Measurements from ENCODE around the gene GOLPH3. TPM values are rescaled to one million over a fixed set of nuclear protein-coding genes. Genes with fewer than 3 reads are reported as not detected.

GOLPH3 gene
- polyA plus RNA-seq, 1 donor from 2014 or later, result 75.8 TPM

DNA sequence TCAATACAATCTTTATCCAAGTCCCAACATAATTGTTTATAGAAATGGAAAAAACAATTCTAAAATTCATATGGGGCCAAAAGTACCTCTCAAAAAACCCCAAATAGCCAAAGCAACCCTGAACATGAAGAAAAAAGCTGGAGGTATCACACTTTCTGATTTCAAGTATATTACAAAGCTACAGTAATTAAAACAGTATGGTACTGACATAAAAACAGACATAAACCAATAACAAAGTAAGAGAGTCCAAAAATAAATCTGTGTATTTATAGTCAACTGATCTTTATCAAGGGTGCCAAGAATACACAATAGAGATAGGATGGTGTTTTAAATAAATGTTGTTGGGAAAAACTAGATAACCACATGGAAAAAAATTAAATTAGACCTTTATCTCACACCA is 13.6 kb upstream of the GOLPH3 start:
- Histone ChIP-seq H3K9me3 (ENCODE audit: low read length) (no peaks in the 10 kb centered on the region), H3K4me3 (ENCODE audit: low read length) (no peak overlapping the region), H3K4me2 (ENCODE audit: low read length) (no peak overlapping the region), H3K27me3 (ENCODE audit: insufficient read depth, low read depth, low read length) (no peaks in the 10 kb centered on the region), H3K27ac (ENCODE audit: low read length) (no peak overlapping the region), H3K36me3 (ENCODE audit: insufficient read depth, low read length) (no peaks in the 10 kb centered on the region), H4K20me1 (ENCODE audit: insufficient read depth) (no peaks in the 10 kb centered on the region), H3F3A (ENCODE audit: insufficient read depth, low read length, poor library complexity, severe bottlenecking) (no peaks in the 10 kb centered on the region), H3K79me2 (replicated peaks; ENCODE audit: insufficient read depth, low read length) (no peaks in the 10 kb centered on the region), H3K9ac (ENCODE audit: low read length) (no peak overlapping the region), H3K9me2 (ENCODE audit: insufficient read depth, low read length) (no peaks in the 10 kb centered on the region), H2AFZ (ENCODE audit: low read depth, low read length) (no peak overlapping the region)
- no peak for TF ChIP-seq MXI1 (conservative IDR thresholded peaks at IDR 0.05; ENCODE audit: poor library complexity, severe bottlenecking)
- TF ChIP-seq EZH2 (IDR thresholded peaks at IDR 0.05; ENCODE audit: borderline replicate concordance, insufficient read depth, low read length, poor library complexity, severe bottlenecking), result no peak
- TF ChIP-seq, protein P1, sequence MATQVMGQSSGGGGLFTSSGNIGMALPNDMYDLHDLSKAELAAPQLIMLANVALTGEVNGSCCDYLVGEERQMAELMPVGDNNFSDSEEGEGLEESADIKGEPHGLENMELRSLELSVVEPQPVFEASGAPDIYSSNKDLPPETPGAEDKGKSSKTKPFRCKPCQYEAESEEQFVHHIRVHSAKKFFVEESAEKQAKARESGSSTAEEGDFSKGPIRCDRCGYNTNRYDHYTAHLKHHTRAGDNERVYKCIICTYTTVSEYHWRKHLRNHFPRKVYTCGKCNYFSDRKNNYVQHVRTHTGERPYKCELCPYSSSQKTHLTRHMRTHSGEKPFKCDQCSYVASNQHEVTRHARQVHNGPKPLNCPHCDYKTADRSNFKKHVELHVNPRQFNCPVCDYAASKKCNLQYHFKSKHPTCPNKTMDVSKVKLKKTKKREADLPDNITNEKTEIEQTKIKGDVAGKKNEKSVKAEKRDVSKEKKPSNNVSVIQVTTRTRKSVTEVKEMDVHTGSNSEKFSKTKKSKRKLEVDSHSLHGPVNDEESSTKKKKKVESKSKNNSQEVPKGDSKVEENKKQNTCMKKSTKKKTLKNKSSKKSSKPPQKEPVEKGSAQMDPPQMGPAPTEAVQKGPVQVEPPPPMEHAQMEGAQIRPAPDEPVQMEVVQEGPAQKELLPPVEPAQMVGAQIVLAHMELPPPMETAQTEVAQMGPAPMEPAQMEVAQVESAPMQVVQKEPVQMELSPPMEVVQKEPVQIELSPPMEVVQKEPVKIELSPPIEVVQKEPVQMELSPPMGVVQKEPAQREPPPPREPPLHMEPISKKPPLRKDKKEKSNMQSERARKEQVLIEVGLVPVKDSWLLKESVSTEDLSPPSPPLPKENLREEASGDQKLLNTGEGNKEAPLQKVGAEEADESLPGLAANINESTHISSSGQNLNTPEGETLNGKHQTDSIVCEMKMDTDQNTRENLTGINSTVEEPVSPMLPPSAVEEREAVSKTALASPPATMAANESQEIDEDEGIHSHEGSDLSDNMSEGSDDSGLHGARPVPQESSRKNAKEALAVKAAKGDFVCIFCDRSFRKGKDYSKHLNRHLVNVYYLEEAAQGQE (IDR thresholded peaks at IDR 0.05; ENCODE audit: borderline replicate concordance), result no peak
- TF ChIP-seq EP300 (conservative IDR thresholded peaks at IDR 0.05; ENCODE audit: poor library complexity, severe bottlenecking), result no peak
- TF ChIP-seq, protein P2, sequence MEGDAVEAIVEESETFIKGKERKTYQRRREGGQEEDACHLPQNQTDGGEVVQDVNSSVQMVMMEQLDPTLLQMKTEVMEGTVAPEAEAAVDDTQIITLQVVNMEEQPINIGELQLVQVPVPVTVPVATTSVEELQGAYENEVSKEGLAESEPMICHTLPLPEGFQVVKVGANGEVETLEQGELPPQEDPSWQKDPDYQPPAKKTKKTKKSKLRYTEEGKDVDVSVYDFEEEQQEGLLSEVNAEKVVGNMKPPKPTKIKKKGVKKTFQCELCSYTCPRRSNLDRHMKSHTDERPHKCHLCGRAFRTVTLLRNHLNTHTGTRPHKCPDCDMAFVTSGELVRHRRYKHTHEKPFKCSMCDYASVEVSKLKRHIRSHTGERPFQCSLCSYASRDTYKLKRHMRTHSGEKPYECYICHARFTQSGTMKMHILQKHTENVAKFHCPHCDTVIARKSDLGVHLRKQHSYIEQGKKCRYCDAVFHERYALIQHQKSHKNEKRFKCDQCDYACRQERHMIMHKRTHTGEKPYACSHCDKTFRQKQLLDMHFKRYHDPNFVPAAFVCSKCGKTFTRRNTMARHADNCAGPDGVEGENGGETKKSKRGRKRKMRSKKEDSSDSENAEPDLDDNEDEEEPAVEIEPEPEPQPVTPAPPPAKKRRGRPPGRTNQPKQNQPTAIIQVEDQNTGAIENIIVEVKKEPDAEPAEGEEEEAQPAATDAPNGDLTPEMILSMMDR (IDR thresholded peaks at IDR 0.05; ENCODE audit: poor library complexity, severe bottlenecking), result no peak
- TF ChIP-seq TAF1 (IDR thresholded peaks at IDR 0.05; ENCODE audit: low read depth), result no peak
- no peak for TF ChIP-seq RAD21 (conservative IDR thresholded peaks at IDR 0.05)
- TF ChIP-seq POLR2AphosphoS5 (IDR thresholded peaks at IDR 0.05), result no peak
- no peak for TF ChIP-seq SMC3 (conservative IDR thresholded peaks at IDR 0.05; ENCODE audit: poor library complexity)

DNA sequence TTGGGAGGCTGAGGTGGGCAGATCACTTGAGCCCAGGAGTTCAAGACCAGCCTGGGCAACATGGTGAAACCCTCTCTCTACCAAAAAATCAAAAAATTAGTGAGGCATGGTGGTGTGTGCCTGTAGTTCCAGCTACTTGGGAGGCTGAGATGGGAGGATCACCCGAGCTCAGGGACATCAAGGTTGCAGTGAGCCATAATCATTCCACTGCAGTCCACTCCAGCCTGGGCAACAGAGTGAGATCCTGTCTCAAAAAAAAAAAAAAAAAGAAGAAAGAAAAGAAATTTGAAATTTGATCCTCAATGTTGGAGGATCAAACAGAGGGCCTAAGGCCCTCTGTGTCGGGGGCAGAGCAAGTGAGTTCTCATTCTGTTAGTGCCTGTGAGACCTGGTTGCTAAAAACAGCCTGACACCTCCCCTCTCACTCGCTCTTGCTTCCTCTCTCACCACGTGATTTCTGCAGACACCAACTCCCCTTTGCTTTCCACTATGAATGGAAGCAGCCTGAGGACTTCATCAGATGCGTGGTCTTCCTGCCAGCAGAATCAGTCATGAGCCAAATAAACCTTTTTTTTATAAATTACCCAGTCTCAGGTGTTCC is 8.4 kb upstream of the GOLPH3 start:
- no peaks in the 10 kb centered on the region for H3K36me3 ChIP-seq (ENCODE audit: insufficient read depth, low read length)
- no peaks in the 10 kb centered on the region for H3F3A ChIP-seq (ENCODE audit: insufficient read depth, low read length, poor library complexity, severe bottlenecking)
- no peak for TF ChIP-seq EP300 (conservative IDR thresholded peaks at IDR 0.05; ENCODE audit: poor library complexity, severe bottlenecking)
- TF ChIP-seq POLR2AphosphoS5 (IDR thresholded peaks at IDR 0.05), result no peak
- TF ChIP-seq, protein P2 (IDR thresholded peaks at IDR 0.05; ENCODE audit: poor library complexity, severe bottlenecking), result no peak
- TF ChIP-seq MXI1 (conservative IDR thresholded peaks at IDR 0.05; ENCODE audit: poor library complexity, severe bottlenecking), result no peak
- H3K9me3 ChIP-seq (ENCODE audit: low read length), result no peaks in the 10 kb centered on the region
- H3K27ac ChIP-seq (ENCODE audit: low read length), result no peak overlapping the region
- no peak overlapping the region for H2AFZ ChIP-seq (ENCODE audit: low read depth, low read length)
- H4K20me1 ChIP-seq (ENCODE audit: insufficient read depth), result no peaks in the 10 kb centered on the region
- no peak overlapping the region for H3K4me3 ChIP-seq (ENCODE audit: low read length)
- no peaks in the 10 kb centered on the region for H3K27me3 ChIP-seq (ENCODE audit: insufficient read depth, low read depth, low read length)
- no peaks in the 10 kb centered on the region for H3K9me2 ChIP-seq (ENCODE audit: insufficient read depth, low read length)
- no peak overlapping the region for H3K9ac ChIP-seq (ENCODE audit: low read length)
- no peaks in the 10 kb centered on the region for H3K79me2 ChIP-seq (replicated peaks; ENCODE audit: insufficient read depth, low read length)
- H3K4me2 ChIP-seq (ENCODE audit: low read length), result no peak overlapping the region

All from neural cell (in vitro differentiated cells).